SK-N-SH (cell line): ENCODE measurements around the gene TMIE. TPM values are rescaled to one million over a fixed set of nuclear protein-coding genes. Genes with fewer than 3 reads are reported as not detected.

Experiments used
- CTCF ChIA-PET: fragments of 300-600, 350-600 bp; formaldehyde crosslinking; extraction: SDS; loops from one replicate; lab custom pipeline; 2021; lab: Yijun Ruan, JAX
- POLR2A ChIA-PET: fragments of 350-600 bp; sonication (Branson Sonifier 250); formaldehyde crosslinking; extraction: SDS; loops from one replicate; lab custom pipeline; 2020; ENCODE audit warnings: antibody characterized with exemption, inconsistent platforms; lab: Yijun Ruan, JAX
- DNase-seq: peaks from one replicate; pipeline ENCODE4 v3.0.0; 2012
- H2AFZ ChIP-seq: fragments of 200-600 bp; sonication (generic); 2 replicates; pipeline ENCODE4 v1.8.1; 2016; ENCODE audit warnings: antibody characterized with exemption, mild to moderate bottlenecking, low read depth
- H3F3A ChIP-seq: fragments of 200-600 bp; sonication (generic); replicated peaks from 2 replicates; pipeline ENCODE3; 2016; ENCODE audit warnings: antibody characterized with exemption, mild to moderate bottlenecking; ENCODE audit not compliant: insufficient read depth
- H3K27ac ChIP-seq, 2 experiments: fragments of 200-500 bp in 1 of 2; fragments of 200-600 bp in 1 of 2; sonication (Bioruptor generic) in 1 of 2; sonication (generic), shearing (Covaris generic) in 1 of 2; 2 replicates each; pipeline versions ENCODE4 v1.5.1 to v1.6.1; 2014 to 2016; ENCODE audit warnings: low read depth in 2 of 2, inconsistent platforms in 1 of 2, low read length in 1 of 2, mild to moderate bottlenecking in 1 of 2, mixed read lengths in 1 of 2
- H3K27me3 ChIP-seq: fragments of 200-600 bp; sonication (generic), shearing (Covaris generic); 2 replicates; pipeline ENCODE4 v1.6.1; 2016; ENCODE audit warnings: mixed run types; ENCODE audit not compliant: insufficient read depth
- H3K36me3 ChIP-seq, 2 experiments: fragments of 200-500 bp in 1 of 2; fragments of 200-600 bp in 1 of 2; sonication (Bioruptor generic) in 1 of 2; sonication (generic) in 1 of 2; replicated peaks in 1 of 2; 2 replicates each; pipeline versions ENCODE3 to v1.5.1; 2014 to 2016; ENCODE audit warnings: low read length in 1 of 2, mild to moderate bottlenecking in 1 of 2; ENCODE audit not compliant: insufficient read depth in 2 of 2, control insufficient read depth in 1 of 2
- H3K4me1 ChIP-seq, 2 experiments: fragments of 200-500 bp in 1 of 2; fragments of 200-600 bp in 1 of 2; sonication (Bioruptor generic) in 1 of 2; sonication (generic), shearing (Covaris generic) in 1 of 2; 2 replicates each; pipeline versions ENCODE4 v1.5.1 to v1.6.1; 2014 to 2016; ENCODE audit warnings: low read depth in 1 of 2, low read length in 1 of 2, mixed run types in 1 of 2; ENCODE audit not compliant: insufficient read depth in 2 of 2, control insufficient read depth in 1 of 2
- H3K4me2 ChIP-seq: fragments of 200-600 bp; sonication (generic), shearing (Covaris generic); 2 replicates; pipeline ENCODE4 v1.6.1; 2017; ENCODE audit warnings: mixed run types
- H3K4me3 ChIP-seq, 2 experiments: fragments of 200-500 bp in 1 of 2; fragments of 200-600 bp in 1 of 2; sonication (Bioruptor generic) in 1 of 2; sonication (generic), shearing (Covaris generic) in 1 of 2; 2 replicates each; pipeline versions ENCODE4 v1.5.1 to v1.8.1; 2014 to 2016; ENCODE audit warnings: low read depth in 2 of 2, inconsistent platforms in 1 of 2, low read length in 1 of 2, mild to moderate bottlenecking in 1 of 2, mixed read lengths in 1 of 2, moderate library complexity in 1 of 2
- H3K79me2 ChIP-seq: fragments of 200-600 bp; sonication (generic); 2 replicates; pipeline ENCODE4 v1.8.1; 2017; ENCODE audit warnings: mild to moderate bottlenecking; ENCODE audit not compliant: insufficient read depth
- H3K9ac ChIP-seq: fragments of 200-600 bp; sonication (generic); 2 replicates; pipeline ENCODE4 v1.6.1; 2017; ENCODE audit warnings: mixed run types
- H3K9me2 ChIP-seq: fragments of 200-600 bp; sonication (generic); 2 replicates; pipeline ENCODE4 v1.6.1; 2017; ENCODE audit warnings: mixed run types
- H3K9me3 ChIP-seq: fragments of 200-600 bp; sonication (generic); 2 replicates; pipeline ENCODE4 v1.6.1; 2017; ENCODE audit warnings: mixed run types, mild to moderate bottlenecking, moderate library complexity
- H4K20me1 ChIP-seq: fragments of 200-600 bp; sonication (generic); 2 replicates; pipeline ENCODE4 v1.6.1; 2017; ENCODE audit warnings: mild to moderate bottlenecking, mixed run types; ENCODE audit not compliant: insufficient read depth
- CHD2 ChIP-seq: fragments of 150-350 bp; IDR thresholded peaks from 2 replicates; pipeline ENCODE4 v1.6.1; 2018; ENCODE audit warnings: low read length; ENCODE audit not compliant: partially characterized antibody
- EZH2phosphoT487 ChIP-seq: fragments of 200-600 bp; sonication (generic); IDR thresholded peaks from 2 replicates; pipeline ENCODE4 v1.6.1; 2017; ENCODE audit warnings: low read depth, mixed run types, mild to moderate bottlenecking, antibody characterized with exemption, moderate library complexity, borderline replicate concordance
- FOSL2 ChIP-seq: IDR thresholded peaks from 2 replicates; pipeline ENCODE4 v1.4.0; 2012; ENCODE audit warnings: low read depth, mild to moderate bottlenecking, moderate library complexity, borderline replicate concordance
- GATA2 ChIP-seq: sonication (generic); formaldehyde crosslinking; IDR thresholded peaks from 2 replicates; pipeline ENCODE4 v1.5.0; 2020; ENCODE audit warnings: mild to moderate bottlenecking, missing genetic modification reagents
- IRF3 ChIP-seq: fragments of 150-350 bp; IDR thresholded peaks from 2 replicates; pipeline ENCODE4 v1.6.1; 2016; ENCODE audit warnings: mild to moderate bottlenecking, low read depth, low read length
- JUND ChIP-seq: IDR thresholded peaks from 2 replicates; pipeline ENCODE4 v1.4.0; 2012
- MAX ChIP-seq: IDR thresholded peaks from 2 replicates; pipeline ENCODE4 v1.4.0; 2012; ENCODE audit warnings: low read depth
- MEF2A ChIP-seq: IDR thresholded peaks from 2 replicates; pipeline ENCODE4 v1.4.0; 2012; ENCODE audit warnings: low read depth, borderline replicate concordance
- MXI1 ChIP-seq: IDR thresholded peaks from 2 replicates; pipeline ENCODE4 v1.6.1; 2012; ENCODE audit warnings: mild to moderate bottlenecking, low read depth, low read length, improper control_type of control experiment
- NFIC ChIP-seq: IDR thresholded peaks from 2 replicates; pipeline ENCODE4 v1.4.0; 2012; ENCODE audit warnings: borderline replicate concordance
- NRF1 ChIP-seq: IDR thresholded peaks from 2 replicates; pipeline ENCODE4 v1.6.1; 2012; ENCODE audit warnings: low read depth, mild to moderate bottlenecking, low read length
- PBX3 ChIP-seq: IDR thresholded peaks from 2 replicates; pipeline ENCODE4; 2012
- RXRA ChIP-seq: IDR thresholded peaks from 2 replicates; pipeline ENCODE4 v1.4.0; 2012; ENCODE audit warnings: low read depth, mild to moderate bottlenecking, borderline replicate concordance
- SIN3A ChIP-seq: IDR thresholded peaks from 2 replicates; pipeline ENCODE4 v1.6.1; 2012; ENCODE audit warnings: low read depth, mild to moderate bottlenecking, low read length, moderate library complexity, borderline replicate concordance
- SMC3 ChIP-seq: IDR thresholded peaks from 2 replicates; pipeline ENCODE4 v1.6.1; 2012; ENCODE audit warnings: low read depth, low read length, improper control_type of control experiment
- TAF1 ChIP-seq: IDR thresholded peaks from 2 replicates; pipeline ENCODE4 v1.6.1; 2012; ENCODE audit warnings: low read depth, mild to moderate bottlenecking, low read length, moderate library complexity, borderline replicate concordance
- TCF12 ChIP-seq: IDR thresholded peaks from 2 replicates; pipeline ENCODE4 v1.4.0; 2012
- YY1 ChIP-seq: IDR thresholded peaks from 2 replicates; pipeline ENCODE4 v1.4.0; 2012; ENCODE audit warnings: low read depth, mild to moderate bottlenecking
- WGBS: methylation state at CpG from one replicate; pipeline ENCODE4 v1.1.6; 2017; ENCODE audit warnings: low lambda C conversion rate; 5-methylcytosine and 5-hydroxymethylcytosine counted together
- polyA plus RNA-seq, 3 experiments: library from polyadenylated mRNA; depleted of rRNA; stranded (reverse); fragments of >200 nt; gene quantifications; 2 replicates each; pipeline ENCODE4 v1.2.3, GENCODE V29; 2012

Gene TMIE
- polyA plus RNA-seq, 1 of the 3 experiments (the other 2 are of a cell fraction), result 0.03 TPM

- Histone ChIP-seq H3K36me3 (no peaks in the 10 kb centered on the region), H3K9me2 (no peaks in the 10 kb centered on the region), H3K79me2 (no peaks in the 10 kb centered on the region), H3K4me2 (no peak overlapping the region), H3K27me3 (no peaks in the 10 kb centered on the region), H3F3A (no peaks in the 10 kb centered on the region), H4K20me1 (no peaks in the 10 kb centered on the region), H3K4me3 (no peak overlapping the region), H3K27ac (no peak overlapping the region), H2AFZ (no peak overlapping the region), H3K4me1 (peaks cover 0 to 7% of the 10 kb centered on the region in 2 experiments; a peak in 3 of 4 replicates), H3K9me3 (no peaks in the 10 kb centered on the region), H3K9ac (no peak overlapping the region)
- DNase-seq, result no peak
- ChIA-PET POLR2A (no interaction called here), CTCF (interaction anchor here (1.5 to 1.8 kb wide), 2 partner anchors 23 to 137 kb away, joined by 4 to 5 read pairs; no protein-coding TSS in a partner anchor)
- TF ChIP-seq NFIC (no peak), GATA2 (no peak), SIN3A (no peak), FOSL2 (no peak), NRF1 (no peak), TAF1 (no peak), MAX (no peak), MEF2A (no peak), SMC3 (no peak), YY1 (no peak), JUND (no peak), EZH2phosphoT487 (no peak), CHD2 (no peak), PBX3 (no peak)
- 70% methylated on average over 3 of the region's 4 CpGs for WGBS
Observed at GRCh38 chr3:46729038-46729437, 27.8 kb downstream of the TMIE start.

GRCh38 chr3:46730819-46731218 is 29.6 kb downstream of the TMIE start:
- Histone ChIP-seq H4K20me1 (no peaks in the 10 kb centered on the region), H3K27me3 (no peaks in the 10 kb centered on the region), H3K4me3 (no peak overlapping the region), H3K4me1 (peaks cover 0 to 4% of the 10 kb centered on the region in 2 experiments; a peak in 3 of 4 replicates), H3K27ac (no peak overlapping the region), H3K9me3 (no peaks in the 10 kb centered on the region), H3K4me2 (no peak overlapping the region), H3K9ac (no peak overlapping the region), H2AFZ (no peak overlapping the region), H3K9me2 (no peaks in the 10 kb centered on the region), H3F3A (no peaks in the 10 kb centered on the region), H3K79me2 (no peaks in the 10 kb centered on the region), H3K36me3 (no peaks in the 10 kb centered on the region)
- TF ChIP-seq RXRA (no peak), MAX (no peak), MXI1 (no peak), TCF12 (no peak), YY1 (no peak), IRF3 (no peak)
- ChIA-PET POLR2A (no interaction called here), CTCF (interaction anchor here (1.8 kb wide), 1 partner anchor 25 kb away, joined by 4 read pairs; no protein-coding TSS in a partner anchor)
- WGBS, result 3% methylated on average over 2 of the region's 2 CpGs
- DNase-seq, result no peak
